IMR-90 (cell line): ENCODE results near the gene SQSTM1.

Experiments
- BHLHE40 ChIP-seq: fragments of 150-350 bp; IDR thresholded peaks from 2 replicates; pipeline ENCODE4 v1.6.1; 2016; ENCODE audit warnings: mild to moderate bottlenecking, low read depth, low read length
- CEBPB ChIP-seq: IDR thresholded peaks from 2 replicates; pipeline ENCODE4 v1.6.1; 2012; ENCODE audit warnings: low read depth, low read length, improper control_type of control experiment
- MAFK ChIP-seq: IDR thresholded peaks from 2 replicates; pipeline ENCODE4 v1.6.1; 2012; ENCODE audit warnings: low read depth, low read length, improper control_type of control experiment
- MXI1 ChIP-seq: IDR thresholded peaks from 2 replicates; pipeline ENCODE4 v1.6.1; 2012; ENCODE audit warnings: low read depth, mild to moderate bottlenecking, low read length, moderate library complexity, borderline replicate concordance
- NFE2L2 ChIP-seq: fragments of 150-350 bp; IDR thresholded peaks from 2 replicates; pipeline ENCODE4 v1.6.1; 2016; ENCODE audit warnings: low read depth, mild to moderate bottlenecking, low read length
- POLR2A ChIP-seq: IDR thresholded peaks from 2 replicates; pipeline ENCODE4 v1.6.1; 2012; ENCODE audit warnings: mild to moderate bottlenecking, low read depth, low read length
- RAD21 ChIP-seq: IDR thresholded peaks from 2 replicates; pipeline ENCODE4 v1.6.1; 2012; ENCODE audit warnings: low read length, improper control_type of control experiment
- RFX5 ChIP-seq: IDR thresholded peaks from 2 replicates; pipeline ENCODE4 v1.8.0; 2012; ENCODE audit warnings: low read depth, mild to moderate bottlenecking, low read length, moderate library complexity
- USF2 ChIP-seq: fragments of 150-350 bp; IDR thresholded peaks from 2 replicates; pipeline ENCODE4 v1.6.1; 2017; ENCODE audit warnings: mild to moderate bottlenecking, antibody characterized with exemption, low read length, low read depth
- TF ChIP-seq, protein P1 (sequence below): conservative IDR thresholded peaks from 2 replicates; pipeline ENCODE4 v1.5.1; 2012; ENCODE audit warnings: mild to moderate bottlenecking, low read depth, low read length, improper control_type of control experiment

DNA sequence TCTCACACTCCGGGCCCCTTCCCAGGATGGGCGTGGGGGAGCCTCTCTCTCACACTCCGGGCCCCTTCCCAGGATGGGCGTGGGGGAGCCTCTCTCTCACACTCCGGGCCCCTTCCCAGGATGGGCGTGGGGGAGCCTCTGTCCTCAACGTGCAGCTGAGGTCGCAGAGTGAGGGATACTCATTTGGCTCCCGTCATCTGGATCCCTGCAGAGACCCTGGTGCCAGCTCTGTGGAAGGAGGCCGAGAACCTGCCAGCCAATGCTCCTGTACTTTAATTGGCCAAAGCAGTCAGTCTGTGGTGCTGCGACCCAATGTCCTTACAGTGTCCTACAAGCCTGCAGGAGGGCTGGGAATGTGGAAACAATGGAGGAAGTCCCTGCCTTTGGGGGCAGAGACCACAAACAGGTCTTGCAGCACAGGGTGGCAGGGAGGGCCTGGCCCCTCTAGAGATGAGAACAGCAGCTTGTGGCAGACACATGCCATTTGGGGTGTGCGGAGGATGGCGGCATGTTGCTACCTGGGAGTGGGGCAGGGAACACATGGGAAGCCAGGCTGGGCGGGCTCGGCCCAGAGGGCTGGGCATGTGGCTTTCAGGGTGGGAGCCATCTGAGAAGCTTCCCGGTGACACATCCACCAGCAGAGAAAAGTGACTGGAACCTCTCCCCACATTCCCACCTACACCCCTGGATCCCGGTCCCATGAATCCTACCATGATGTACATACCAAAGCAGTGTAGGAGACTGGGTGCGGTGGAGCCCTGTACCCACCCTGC, 51.5 kb downstream of the SQSTM1 start:
- TF ChIP-seq, protein P1, sequence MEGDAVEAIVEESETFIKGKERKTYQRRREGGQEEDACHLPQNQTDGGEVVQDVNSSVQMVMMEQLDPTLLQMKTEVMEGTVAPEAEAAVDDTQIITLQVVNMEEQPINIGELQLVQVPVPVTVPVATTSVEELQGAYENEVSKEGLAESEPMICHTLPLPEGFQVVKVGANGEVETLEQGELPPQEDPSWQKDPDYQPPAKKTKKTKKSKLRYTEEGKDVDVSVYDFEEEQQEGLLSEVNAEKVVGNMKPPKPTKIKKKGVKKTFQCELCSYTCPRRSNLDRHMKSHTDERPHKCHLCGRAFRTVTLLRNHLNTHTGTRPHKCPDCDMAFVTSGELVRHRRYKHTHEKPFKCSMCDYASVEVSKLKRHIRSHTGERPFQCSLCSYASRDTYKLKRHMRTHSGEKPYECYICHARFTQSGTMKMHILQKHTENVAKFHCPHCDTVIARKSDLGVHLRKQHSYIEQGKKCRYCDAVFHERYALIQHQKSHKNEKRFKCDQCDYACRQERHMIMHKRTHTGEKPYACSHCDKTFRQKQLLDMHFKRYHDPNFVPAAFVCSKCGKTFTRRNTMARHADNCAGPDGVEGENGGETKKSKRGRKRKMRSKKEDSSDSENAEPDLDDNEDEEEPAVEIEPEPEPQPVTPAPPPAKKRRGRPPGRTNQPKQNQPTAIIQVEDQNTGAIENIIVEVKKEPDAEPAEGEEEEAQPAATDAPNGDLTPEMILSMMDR = no peak
- no peak for TF ChIP-seq MAFK
- no peak for TF ChIP-seq POLR2A
- no peak for TF ChIP-seq CEBPB
- no peak for TF ChIP-seq MXI1
- no peak for TF ChIP-seq USF2
- TF ChIP-seq RFX5 = no peak
- TF ChIP-seq RAD21 = no peak
- TF ChIP-seq BHLHE40 = no peak
- no peak for TF ChIP-seq NFE2L2
